Uterus (tissue), 2 donors: ENCODE data around the gene PDCD7.
"Not testable (repeated sequence)": the region's sequence is repeated elsewhere in the genome, so short reads cannot be mapped to it uniquely, and the experiment has no call there.

Experiments used
- POLR2A ChIP-seq, 2 donors: fragments of 450-650 bp; IDR thresholded peaks; one replicate each; pipeline ENCODE4 v1.6.1; 2016; ENCODE audit warnings: antibody characterized with exemption in 2 of 2, mild to moderate bottlenecking in 1 of 2, moderate library complexity in 1 of 2
- TF ChIP-seq, protein P1 (sequence below), 4 experiments: fragments of 200-600 bp in 2 of 4; fragments of 450-650 bp in 2 of 4; sonication (generic) in 2 of 4; IDR thresholded peaks; one replicate each; pipeline ENCODE4 v1.5.1; 2016 to 2019; ENCODE audit warnings: antibody characterized with exemption in 4 of 4, mild to moderate bottlenecking in 2 of 4, moderate library complexity in 1 of 4

DNA sequence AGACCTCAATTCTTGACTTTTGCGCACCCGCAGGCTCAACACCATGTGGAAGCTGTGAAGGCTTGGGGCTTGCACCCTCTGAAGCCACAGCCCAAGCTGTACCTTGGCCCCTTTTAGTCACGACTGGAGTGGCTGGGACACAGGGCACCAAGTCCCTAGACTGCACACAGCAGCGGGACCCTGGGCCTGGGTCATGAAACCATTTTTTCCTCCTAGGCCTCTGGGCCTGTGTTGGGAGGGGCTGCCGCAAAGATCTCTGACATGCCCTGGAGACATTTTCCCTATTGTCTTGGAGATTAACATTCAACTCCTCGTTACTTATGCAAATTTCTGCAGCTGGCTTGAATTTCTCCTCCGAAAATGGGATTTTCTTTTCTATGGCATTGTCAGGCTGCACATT lies 3.5 kb upstream of the PDCD7 start:
- TF ChIP-seq, protein P1, sequence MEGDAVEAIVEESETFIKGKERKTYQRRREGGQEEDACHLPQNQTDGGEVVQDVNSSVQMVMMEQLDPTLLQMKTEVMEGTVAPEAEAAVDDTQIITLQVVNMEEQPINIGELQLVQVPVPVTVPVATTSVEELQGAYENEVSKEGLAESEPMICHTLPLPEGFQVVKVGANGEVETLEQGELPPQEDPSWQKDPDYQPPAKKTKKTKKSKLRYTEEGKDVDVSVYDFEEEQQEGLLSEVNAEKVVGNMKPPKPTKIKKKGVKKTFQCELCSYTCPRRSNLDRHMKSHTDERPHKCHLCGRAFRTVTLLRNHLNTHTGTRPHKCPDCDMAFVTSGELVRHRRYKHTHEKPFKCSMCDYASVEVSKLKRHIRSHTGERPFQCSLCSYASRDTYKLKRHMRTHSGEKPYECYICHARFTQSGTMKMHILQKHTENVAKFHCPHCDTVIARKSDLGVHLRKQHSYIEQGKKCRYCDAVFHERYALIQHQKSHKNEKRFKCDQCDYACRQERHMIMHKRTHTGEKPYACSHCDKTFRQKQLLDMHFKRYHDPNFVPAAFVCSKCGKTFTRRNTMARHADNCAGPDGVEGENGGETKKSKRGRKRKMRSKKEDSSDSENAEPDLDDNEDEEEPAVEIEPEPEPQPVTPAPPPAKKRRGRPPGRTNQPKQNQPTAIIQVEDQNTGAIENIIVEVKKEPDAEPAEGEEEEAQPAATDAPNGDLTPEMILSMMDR (IDR thresholded peaks at IDR 0.05), result not testable (repeated sequence)
- TF ChIP-seq POLR2A (IDR thresholded peaks at IDR 0.05), result not testable (repeated sequence)
